Measurements from ENCODE around the gene AGPS.
"Not testable (repeated sequence)": the region's sequence is repeated elsewhere in the genome, so short reads cannot be mapped to it uniquely, and the experiment has no call there.

Gene AGPS

DNA sequence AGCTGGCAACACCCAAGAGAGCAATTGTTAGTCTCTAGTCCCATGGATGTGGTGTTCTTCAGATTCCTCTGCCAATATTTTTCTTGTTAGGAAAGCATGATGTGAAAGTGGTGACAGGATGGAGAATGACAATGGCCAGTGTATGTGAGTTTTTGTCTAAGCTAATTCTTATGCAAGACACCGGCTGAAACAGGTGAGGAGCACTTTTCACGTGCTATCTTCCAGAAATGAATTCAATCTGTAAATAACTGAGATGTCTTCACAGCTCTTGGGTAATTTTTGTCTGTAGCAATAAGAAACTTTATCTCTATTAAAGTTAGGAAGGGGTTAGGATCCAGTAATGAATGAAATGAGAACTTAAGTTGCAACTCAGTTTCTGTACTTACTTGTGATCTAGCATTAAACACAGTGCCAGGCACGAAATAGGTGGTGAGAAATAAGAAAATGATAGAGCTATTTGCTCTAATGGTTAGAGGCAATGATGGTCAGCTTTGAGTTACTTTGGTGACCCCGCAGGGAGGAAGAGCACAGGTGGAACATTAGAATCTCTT lies 676 bp upstream of the AGPS start:
- DNase-seq, result no peak

DNA sequence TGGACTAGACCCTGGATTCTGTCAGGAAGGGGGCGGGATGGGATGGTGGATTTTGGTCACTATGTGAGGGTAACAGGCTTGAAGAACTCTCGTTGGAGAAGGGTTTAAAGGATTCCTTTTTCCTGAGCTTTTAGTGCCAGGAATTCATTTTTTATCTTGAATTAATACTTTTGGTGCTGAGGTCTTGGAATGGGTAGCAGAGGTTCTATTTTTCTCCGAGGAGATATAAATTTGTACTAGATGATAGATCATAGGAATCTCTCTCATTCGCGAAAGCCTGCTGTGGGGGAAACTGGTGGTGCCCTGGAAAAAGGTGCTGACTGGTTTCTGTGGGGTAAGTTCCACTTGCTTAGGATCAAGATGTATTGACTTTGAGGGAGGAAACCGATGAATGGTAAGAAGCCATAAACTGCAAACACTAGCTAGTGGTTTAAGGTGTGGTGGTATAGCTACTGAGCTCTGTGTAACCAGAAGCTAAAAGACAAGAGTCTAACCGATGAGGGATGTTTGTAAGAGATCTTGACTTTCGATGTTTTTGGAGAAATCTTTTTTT lies 706 bp downstream of the AGPS start:
- no peak for DNase-seq

DNA sequence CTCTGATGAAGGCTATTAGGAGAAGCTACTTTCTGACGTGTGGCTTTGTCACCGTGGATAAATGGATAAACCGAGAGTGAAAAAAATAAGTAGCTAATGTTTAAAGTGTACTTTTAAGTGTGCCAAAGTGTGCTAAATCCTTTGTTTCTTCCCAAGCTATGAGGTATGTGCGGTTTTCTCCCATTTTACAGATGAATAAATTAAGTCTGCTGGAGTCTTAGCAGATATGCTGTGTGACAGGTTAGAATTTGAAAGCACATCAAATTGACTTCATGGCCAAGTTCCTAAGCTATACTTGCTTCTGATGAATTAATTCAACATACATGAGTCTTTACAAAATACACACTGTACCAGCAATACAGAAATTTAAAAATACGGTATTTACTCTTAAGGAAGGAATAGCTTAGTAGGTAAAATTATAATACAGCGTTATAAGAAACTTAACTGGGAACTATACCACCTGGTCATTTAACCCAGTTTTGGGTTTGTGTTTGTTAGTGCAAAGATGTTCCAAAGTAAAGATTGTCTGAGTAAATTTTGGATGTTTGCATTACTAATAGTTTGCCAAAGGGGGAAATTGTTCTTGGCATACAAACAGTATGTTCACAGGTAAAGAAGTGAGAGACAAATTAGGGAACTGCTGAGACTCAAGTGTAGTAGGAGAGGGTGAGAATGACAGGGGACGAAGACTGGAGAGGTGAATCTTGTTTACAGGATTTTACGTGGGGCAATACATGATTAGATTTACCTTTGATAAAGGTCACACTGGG lies 1.4 kb downstream of the AGPS start:
- no peak for DNase-seq

DNA sequence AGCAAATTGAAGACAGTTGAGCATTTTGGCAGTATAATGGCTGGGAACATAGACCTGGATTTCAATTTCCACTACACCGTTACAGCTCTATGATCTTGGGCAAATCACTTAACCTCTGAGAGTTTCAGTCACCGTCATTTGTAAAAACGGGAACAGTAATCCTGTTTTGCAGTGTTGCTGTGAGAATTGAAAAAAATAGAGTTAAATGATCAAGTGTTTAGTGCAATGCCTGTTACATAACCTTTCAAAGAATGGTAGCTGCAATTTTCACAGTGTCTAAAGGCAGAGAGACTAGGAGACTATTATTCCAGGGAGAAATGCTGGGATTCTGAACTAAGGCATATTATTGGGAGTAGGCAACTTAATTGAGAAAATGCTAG lies 2.0 kb downstream of the AGPS start:
- no peak for DNase-seq

DNA sequence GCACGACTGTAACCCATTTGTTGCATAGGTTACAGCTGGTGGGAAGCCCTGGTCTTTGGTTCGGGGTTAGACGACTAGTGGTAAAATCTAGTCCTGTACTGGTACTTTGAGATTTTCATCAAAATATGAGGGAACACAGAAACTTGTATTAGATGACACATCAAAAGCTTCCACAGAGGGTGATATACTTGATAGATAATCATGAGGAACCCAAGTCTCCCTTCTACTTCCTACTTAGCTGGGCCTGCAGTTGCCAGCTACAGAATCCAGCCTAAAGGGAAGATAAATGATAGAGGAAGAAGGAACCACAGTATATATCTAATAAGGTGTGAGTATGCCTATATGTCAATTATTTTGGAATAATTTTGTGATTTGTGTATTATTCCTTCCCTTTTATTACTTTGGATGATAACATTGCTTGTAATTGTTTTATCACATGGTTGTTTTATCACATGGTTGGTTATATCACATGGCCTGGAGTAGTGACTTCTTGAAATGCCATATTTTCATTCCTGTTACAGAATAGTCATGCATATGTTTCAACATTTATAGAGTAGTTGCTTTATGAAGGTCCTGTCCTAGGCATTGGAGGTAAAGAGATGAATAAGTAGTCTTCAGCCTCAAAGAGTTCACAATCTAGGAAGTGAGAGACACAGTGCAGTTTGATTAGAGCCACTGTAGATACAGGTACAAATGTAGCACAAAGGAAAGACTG lies 2.9 kb downstream of the AGPS start:
- DNase-seq, result no peak

DNA sequence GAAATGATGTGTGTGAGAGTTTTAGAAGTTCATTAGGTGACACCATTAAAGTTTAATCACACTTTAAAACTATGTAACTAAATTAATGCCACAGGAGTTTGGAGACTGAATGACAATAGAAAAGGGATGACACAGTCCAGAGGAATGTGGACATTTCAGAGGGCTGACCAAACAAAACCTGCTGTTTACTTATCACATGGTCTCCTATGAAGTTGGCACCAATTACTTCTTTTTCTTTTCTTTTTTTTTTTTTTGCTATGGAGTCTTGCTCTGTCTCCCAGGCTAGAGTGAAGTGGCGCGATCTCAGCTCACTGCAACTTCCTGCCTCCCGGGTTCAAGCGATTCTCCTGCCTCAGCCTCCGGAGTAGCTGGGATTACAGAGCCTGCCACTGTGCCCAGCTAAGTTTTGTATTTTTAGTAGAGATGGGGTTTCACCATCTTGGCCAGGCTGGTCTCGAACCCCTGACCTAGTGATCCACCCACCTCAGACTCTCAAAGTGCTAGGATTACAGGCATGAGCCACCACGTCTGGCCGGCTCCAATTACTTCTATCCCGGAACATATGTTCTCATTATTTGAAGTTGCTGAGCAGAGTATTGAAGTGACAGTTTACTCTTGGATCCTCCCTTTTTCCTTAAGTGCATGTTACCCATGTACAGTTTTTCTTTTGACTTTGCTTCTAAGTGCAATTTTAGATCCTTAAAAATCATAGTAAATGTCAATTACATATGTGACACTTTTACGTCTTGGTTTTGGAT lies 4.3 kb downstream of the AGPS start:
- DNase-seq, result no peak

DNA sequence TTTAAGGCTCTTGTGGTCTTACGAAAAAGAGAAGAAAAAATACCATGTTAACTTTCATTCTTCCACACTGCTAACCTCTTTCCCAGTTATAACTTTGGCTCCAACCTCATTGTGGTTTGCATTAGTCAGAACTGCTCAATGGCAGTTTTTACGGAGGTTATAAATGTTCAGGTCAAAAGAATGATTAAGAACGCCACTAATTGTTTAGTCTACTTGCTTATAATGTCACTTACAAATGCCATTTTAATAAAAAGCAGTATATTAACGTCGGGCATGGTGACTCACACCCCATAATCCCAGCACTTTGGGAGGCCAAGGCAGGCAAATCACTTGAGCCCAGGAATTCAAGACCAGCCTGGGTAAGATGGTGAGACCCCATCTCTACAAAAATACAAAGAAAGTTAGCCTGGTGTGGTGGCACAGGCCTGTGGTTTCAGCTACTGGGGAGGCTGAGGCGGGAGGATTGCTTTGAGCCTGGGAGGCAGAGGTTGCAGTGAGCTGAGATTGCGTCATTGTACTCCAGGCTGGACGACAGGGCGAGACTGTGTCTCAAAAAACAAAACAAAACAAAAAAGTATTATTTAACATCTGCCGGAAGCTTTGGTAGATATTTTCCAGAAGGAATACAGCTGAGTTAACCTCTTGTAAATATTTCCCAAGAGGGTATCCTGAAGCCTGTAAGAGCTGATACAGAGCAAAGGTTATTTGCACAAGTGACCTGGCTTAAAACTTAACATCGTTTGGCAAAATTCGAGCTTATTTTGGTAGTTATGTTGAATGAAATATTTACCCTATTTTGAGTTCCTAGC lies 5.1 kb downstream of the AGPS start:
- no peak for DNase-seq

DNA sequence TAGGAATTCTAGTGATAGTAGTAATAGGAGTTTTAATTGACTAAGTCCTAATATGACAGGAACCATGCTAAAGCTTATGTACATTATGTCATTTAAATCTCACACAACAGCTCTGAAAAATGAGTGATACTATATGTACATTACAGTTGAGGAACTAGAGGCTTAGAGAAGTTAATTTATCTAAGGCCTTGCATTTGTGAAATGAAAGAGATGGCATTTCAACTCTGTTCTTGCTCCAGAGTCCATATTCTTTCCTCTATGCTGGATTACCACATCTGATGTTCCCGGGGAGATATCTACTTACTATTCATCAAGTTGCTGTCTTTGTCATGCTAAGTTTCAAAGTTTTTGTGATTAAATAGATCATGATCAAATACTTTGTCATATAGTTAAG lies 5.7 kb downstream of the AGPS start:
- DNase-seq, result no peak

DNA sequence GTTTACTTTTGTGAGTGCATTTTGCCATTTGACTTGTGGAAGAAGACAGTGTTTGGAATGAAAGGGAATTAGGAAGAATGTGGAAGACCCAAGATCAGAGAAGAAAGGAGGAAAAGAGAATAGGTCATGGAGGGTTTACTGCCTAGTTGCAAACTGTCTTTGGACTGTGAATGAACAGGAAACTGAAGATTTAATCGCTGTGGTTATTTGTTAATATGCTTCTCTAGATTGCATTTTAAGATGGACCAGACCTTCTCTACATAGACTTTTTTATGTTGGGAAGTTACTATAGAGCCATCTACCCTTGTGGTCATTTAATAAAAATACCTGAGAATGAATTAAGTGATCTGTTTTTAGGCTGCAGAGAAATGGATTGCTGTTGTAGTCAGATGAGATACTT lies 6.2 kb downstream of the AGPS start:
- no peak for DNase-seq

DNA sequence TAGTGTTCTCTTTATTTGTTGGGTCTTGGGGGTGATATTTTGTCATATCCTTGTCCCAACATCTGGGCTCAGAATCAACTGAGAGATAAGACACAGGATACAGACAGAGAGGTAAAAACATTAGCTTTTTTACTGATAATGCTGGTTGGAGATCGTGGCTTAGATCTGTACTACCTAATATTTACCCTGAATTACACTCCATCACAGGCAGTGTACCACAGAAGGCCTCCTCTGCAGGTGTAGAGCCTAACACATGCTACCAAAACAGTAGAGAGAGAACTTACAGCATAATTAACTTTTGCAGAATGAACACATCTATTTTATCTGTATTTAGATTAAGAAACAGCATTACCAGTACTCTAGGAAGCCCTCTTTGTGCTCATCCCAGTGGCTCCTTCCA lies 6.8 kb downstream of the AGPS start:
- no peak for DNase-seq

DNA sequence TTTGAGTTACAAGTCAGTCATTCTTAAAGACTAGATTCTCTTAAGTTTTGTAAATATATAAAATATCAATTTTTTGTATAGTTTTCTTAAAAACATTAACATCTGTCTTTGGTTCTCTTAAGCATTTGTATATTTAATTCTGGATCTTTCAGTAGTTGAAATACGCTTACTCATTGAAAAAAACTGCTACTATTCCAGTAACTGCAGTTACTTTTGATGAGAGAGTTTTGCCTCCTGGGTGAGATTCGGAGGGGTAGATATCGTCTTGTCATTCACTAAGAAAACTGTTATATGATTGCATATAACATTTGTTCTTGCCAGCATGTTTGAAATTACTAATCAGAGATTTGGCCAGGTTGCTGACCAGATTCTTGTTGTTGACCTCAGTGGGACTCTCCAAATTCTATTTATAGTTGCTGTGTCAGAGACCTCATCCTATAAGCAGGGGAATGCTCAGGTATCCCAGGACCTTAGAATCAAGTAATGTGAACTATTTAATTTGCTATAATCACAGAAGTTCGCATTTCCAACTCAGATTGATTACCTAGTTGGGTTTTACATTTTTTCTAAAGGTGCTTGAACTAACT lies 7.9 kb downstream of the AGPS start:
- no peak for DNase-seq

DNA sequence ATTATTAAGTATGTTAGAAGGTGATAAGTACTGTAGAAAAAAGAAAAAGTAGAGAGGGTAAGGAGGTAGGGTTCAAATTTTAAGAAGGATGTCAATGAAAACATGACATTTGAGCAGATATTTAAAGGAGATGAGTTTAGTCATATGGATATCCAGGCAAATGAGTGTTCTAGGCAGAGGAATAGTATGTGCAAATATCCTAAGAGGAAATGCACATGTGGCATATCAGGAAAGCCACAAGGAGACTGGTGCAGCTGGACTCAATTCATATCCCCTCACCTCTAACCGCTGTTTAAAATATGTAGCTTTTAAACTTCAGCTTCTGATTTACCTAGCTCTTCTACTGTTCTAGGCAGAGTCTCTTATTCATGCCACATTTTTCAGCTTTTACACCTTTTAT lies 9.5 kb downstream of the AGPS start:
- DNase-seq, result no peak

DNA sequence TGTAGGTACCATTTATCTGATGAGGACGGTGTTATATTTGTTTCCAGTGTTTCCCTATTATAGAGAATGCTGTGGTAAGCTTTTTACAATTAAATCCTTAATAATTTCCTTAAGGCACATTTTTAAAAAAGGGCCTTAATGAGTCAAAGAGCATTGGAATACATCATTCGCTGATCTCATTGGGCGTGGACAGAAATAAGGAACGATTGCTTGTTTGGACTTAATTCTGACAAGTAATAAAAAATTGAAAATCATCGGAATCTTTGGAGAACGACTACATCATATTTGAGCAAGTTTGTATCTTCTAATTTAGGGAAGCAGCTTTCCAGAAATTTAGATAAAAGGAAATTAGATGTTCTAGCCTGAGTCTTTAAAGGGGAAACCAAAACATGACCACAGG lies 11.3 kb downstream of the AGPS start:
- DNase-seq, result no peak

DNA sequence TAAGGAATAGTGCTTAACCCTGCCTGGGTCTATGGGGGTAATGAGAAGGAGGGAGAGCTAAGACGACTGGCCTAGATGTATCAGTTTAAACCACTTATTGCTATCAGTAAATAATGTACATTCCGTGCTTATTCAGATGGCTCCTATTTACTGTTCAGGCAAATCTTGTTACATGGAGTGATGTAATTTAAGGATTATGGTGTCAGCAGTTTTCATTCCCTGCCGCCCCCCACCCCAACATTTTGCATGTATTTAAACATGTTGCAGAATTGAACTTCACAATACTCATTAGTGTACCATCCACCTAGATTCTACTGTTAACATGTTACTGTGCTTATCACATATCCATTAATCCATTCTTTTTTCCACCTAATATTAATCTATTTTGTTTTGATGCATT lies 11.7 kb downstream of the AGPS start:
- DNase-seq, result no peak

DNA sequence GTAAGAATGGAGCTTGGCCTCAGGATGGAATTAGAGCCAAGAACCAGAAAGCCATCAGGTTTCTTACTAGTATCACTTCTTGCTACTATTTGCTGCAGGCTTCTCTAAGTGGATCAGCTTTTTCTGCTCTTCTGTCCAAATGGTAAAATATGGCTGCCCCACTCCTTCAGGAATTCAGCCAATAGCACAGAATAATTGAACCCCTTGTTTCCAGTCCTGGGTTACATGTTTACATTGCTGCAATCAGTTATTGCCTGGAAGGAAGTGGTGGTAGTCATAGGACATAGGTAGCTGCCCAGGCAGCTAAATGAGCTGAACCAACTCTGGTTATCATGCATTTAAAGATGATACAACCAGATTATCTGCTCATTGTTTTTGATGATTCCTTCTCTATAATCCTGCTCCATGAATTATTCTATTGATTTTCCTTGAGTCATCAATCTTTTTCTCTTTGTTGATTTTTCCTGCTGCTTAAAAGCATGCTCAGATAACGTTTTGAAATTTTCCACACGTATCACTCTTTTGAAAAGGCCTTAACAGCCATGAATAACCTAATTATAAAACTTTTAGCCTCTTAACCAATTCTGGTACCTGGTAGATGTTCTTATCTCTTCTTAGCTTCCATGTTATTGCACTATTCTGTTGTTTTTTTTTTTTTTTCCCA lies 12.6 kb downstream of the AGPS start:
- no peak for DNase-seq

DNA sequence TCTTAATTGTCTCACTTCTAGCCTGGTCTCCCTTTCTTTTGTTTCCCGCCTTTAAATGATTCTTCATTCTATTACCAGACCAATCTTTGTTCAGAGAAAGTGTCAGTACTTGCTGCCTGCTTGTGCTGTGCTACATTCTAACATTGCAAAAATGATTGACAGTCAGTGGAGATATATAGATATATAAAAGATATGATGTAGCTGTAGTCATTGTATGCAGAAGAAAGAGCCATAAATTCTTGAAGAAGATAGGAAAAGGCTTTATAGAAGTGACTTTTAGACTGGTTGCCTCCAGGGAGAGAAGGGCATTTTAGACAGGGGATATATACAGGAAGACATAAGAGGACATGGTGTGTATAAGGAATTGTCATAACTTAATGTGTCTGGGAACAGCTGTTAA lies 13.6 kb downstream of the AGPS start:
- DNase-seq, result no peak

DNA sequence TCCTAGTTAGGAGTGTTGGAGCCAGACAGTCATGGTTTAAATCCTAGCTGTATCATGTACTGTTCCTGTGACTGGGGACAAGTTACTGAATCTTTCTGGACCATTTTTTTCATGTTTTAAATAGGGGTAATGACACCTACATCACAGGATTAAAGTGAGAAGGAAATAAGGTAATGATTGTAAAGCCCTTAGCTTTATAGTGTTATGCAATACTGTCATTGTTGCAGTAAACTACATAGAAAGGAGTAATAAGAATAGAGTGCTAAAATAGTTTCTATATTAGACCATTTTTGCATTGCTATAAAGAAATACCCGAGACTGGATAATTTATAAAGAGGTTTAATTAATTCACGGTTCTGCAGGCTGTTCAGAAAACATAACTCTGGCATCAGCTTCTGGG lies 14.5 kb downstream of the AGPS start:
- DNase-seq, result no peak

DNA sequence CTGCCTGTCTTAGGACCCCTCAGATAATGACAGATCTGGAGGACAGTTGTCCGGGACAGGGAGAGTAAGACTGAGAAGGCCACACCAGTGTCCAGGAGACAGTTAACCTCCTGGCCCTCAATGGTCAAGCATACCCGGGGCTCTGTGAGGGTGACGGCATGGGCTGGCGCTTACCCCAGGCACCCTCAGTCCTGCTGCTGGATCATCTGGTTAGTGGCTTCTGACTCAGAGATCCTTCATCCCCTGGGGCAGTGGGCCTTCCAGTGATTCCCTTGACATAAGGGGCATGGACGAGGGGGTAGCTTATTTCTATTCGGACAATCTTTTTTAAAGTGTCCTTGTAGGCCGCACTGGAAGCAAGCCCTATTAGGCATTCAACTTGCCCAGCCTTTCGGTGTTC lies 18.1 kb downstream of the AGPS start:
- not testable (repeated sequence) for DNase-seq

DNA sequence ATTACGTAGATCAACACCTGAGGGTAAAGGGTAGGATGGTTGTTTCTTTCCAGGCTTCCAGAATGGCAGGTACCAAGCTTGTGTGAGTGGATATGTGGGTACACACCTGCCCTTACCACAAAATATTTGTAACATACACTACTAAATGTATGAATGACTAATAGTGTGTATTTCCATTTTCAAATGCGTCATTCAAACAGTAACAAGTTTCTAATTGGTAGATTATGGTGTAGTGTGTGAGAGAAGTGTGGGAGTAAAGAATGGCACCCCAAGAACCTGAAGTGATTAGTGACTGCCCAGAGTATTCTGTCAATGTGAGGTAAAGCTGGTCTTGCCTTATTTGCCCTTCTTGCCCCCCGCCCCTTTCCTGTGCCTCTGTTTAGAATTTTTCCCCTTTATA lies 21.1 kb downstream of the AGPS start:
- no peak for DNase-seq

DNA sequence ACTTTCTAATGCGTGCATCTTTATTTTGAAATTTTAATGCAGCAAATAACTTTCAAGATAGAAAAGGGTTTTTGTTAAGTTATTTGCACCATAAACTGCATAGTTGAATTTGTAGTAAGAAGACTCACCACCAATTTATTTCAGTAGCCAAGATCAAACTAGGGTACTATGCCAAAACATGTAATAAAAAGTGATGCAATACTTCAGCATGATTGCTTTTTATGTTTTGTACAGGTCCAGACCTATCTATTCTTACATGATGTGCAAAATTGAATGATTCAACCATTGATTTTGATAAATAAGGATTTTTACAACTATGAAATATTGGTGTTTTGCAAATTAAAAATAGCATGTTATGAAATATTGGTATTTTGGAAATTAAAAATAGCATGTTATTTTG lies 26.7 kb downstream of the AGPS start:
- DNase-seq, result no peak

DNA sequence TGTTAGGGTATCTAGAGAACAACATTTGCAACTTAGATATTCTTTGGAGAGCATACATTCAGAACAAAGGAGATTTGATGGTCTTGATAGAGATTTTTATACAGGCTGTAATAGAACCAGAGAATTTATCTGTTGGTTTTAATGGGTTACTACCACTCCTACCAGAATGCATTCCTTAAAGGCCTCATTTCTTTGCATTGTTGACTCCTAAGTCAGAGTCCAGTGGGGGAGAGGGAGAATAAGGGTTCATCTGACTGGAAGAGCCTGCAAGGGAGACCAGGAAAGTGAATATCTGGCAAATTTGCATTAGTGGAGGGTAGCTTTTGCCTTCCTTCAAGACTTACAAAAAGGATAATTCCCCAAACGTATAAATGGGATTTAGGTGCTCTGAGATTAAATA lies 29.7 kb downstream of the AGPS start:
- DNase-seq, result no peak

DNA sequence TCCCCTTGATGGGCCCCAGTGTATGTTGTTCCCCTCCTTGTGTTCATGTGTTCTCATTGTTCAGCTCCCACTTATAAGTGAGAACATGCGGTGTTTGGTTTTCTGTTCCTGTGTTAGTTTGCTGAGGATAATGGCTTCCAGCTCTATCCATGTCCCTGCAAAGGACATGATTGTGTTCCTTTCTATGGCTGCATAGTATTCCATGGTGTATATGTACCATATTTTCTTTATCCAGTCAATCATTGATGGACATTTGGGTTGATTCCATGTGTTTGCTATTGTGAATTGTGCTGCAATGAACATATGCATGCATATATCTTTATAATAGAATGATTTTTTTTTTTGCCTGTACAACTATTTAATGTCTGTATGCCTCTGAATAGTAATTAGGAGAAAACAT lies 31.5 kb downstream of the AGPS start:
- not testable (repeated sequence) for DNase-seq

All from CD4-positive, alpha-beta T cell treated with Interferon gamma for 1 hour (primary cell).